HG03025 (cell line): ENCODE measurements around the gene GAB2.
A peak's percentile ranks its signal among the peaks of the same experiment; 100 is the strongest.
"Not testable (repeated sequence)": the region's sequence is repeated elsewhere in the genome, so short reads cannot be mapped to it uniquely, and the experiment has no call there.

Experiments
- ATAC-seq: cut with Tn5 transposase; IDR thresholded peaks from one replicate; pipeline ENCODE4 v1.9.1; 2021; ENCODE audit warnings: mild to moderate bottlenecking, moderate library complexity; ENCODE audit not compliant: unreplicated experiment, low FRiP score

GAB2 gene

DNA sequence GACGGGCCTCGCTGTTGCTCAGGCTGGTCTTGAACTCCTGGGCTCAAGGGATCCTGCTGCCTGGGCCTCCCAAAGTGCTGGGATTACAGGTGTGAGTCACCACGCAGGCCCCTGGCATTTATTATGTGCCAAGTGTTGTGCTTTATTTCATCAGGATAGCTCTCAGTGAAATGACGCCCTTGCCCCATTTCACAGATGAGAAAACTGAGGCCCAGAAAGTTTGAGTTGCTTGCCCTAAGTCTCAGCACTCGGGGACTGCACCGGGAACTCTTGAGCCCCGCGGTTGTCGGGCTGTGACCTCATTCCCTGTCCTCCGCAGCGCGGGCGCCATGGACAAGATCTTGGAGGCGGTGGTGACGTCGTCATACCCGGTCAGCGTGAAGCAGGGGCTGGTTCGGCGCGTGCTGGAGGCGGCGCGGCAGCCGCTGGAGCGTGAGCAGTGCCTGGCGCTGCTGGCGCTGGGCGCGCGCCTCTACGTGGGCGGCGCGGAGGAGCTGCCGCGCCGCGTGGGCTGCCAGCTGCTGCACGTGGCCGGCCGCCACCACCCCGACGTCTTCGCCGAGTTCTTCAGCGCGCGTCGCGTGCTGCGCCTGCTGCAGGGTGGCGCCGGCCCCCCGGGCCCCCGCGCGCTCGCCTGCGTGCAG is 221.6 kb downstream of the GAB2 start:
- no peak for ATAC-seq

DNA sequence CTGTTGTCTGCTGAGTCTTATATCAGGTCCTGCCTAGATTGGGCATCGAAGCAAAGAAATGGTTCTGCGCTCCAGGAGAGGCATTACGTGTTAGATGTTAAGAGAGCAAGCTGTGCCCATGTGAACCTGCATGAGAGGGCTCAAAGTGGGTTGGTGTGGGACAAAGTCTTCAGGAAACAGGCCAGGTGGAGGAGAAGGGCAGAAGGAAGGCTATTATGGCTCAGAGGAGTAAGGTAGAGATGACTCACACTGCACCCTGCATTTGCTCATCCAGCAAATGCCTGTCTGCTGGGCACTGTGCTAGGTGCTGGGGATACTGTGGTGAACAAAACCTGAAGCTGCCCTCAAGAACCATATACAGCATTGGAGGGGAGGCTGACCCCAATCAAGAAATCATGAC is 223.1 kb downstream of the GAB2 start:
- ATAC-seq: no peak

DNA sequence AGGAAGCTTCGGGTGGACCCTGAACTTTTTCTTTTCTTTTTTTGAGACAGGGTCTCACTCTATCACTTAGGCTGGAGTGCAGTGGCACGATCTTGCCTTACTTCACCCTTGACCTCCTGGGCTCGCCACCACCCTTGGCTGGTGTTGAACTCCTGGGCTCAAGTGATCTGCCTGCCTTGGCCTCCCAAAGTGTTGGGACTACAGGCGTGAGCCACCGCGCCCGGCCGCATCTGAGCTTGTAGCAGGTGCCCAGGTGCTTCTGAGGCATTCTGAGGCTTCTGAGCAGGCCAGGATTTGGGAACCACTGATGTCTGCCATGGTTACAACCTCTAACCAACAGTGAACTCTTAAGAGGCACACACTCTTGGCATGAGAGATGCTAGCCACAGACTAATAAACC is 223.8 kb downstream of the GAB2 start:
- ATAC-seq: no peak

DNA sequence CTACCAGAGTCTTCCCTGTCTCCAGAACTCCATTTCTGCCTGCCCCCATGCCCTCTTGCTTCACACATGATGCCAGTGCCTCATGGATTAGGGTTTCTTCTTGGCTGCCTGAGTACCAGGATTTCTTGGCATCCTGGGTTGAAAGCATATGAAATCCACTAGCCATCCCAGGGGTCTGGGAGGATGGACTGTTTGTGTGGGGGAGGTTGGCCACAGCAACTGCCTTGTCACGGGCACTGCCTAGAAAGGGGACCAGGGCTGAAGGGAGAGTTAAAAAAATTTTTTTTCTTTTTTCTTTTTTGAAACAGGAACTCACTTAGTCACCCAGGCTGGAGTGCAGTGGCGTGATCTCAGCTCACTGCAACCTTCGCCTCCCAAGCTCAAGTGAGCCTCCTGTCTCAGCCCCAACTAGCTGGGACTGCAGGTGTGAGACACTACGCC is 224.7 kb downstream of the GAB2 start:
- no peak for ATAC-seq

DNA sequence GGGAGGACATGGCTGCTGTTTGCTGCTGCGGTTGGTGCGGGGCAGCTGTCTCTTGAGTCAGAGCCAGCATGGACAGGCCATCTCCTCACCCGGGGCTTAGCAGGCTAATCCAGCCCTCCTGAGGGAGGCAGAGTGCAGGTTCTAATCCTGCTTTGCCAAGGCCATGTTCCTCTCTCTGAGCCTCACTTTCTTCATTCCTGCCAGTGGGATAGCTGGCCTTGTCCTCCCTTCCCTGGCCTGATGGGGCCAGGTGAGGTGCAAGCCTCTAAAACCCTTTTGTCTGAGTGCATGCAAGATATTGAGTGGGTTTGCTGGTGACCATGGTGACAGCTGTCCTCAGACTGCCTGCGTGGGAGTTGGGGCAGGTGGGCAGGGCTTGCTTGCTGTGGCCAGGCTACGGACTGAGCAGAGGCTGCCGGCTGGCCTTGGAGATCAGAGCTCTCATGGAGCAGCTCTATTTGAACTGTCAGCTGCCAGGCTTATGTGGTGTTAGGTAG is 225.3 kb downstream of the GAB2 start:
- ATAC-seq: no peak

DNA sequence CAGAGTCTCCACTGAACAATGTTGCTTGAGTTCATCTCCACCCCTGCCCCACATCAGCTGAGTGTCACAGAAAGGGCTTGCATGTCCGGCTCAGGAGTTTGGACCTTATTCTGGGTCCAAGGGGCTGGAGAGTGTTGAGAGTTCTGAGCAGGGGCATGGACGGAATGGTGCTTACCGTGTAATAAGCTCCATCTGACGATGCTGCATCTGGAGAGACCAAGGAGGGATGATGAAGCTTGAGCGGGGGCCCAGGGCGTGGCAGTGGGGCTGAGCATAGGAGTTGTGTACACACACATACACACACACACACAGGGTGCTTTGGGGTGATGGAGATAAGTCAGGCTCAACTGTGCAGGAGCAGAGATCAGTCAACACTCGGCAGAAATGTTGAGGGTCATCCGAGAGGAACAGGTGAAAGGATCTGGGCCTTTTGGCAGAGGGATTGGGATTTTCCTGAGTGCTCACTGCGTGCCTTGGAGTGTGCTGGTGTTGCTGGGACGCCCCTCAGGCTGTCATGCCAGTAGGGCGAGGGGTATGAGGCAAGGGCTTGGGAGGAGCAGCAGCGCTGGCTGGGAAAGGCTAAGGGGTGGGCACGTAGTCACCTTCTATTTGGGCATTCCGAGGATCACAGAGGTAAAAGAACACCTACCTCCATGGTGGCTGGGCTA is 226.6 kb downstream of the GAB2 start:
- ATAC-seq: no peak

DNA sequence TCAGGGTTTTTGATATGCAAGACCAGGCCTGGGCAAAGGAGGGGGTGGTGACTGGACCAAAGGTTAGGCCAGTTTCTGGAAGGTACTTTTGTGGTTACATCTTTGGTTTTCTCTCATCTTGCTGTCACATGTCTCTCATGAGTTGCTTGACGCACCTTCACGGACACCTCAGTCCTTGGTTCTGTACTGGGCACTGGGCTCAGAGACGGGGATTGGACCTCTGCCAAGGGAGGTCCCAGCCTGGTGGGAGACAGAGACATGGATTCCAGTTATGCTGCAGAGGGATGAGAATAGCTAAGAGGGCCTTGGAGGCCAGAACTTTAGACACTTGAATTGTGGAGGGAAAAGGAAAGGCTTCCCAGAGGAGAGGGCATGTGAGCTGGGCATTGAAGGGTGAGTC is 227.2 kb downstream of the GAB2 start:
- no peak for ATAC-seq

DNA sequence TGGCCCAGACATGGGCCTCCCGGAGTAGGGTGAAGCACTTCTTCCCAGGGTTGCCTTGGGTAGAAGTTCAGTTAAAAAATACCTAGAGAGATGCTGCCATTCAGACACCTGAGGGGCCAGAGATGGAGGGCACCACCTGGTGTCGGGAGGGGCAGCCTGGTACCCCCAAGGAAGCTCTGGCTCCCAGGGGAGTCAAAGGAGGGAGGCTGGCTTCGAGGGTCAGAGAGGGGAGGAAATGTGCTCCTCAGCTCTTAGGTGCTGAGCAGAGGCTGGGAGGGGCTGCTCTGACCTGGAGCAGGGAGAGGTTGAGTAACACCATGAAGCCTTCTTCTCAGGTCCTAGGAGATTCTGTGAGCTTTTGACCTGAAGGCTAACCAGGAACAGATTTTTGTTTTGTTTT is 227.8 kb downstream of the GAB2 start:
- ATAC-seq: no peak

DNA sequence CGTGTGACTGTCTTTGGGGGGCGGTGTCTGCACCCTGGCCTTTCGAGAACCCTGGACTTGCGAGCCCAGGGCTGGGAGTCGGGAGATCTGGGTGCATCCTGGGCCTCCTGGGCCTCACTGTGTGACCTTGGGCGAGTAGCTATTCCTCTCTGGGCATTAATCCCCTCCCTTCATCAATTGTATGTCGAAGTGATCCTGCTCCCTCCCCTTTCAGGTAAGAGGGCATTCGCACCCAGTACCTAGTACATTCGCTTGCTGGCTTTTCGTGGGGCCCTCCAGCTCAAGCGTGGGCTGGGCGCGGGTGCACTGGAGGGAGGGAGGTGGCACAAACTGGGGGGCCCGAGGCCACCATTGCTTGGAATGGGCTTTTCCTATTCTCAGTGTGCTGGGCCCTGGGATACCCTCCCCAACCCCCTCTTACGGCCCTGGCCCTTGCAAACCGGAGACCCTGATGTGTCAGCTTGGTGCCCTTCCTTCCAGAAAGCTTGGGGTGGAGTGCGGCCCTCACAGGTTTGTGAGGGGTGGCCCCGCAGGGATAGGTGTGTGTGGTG is 228.4 kb downstream of the GAB2 start:
- ATAC-seq: no peak

DNA sequence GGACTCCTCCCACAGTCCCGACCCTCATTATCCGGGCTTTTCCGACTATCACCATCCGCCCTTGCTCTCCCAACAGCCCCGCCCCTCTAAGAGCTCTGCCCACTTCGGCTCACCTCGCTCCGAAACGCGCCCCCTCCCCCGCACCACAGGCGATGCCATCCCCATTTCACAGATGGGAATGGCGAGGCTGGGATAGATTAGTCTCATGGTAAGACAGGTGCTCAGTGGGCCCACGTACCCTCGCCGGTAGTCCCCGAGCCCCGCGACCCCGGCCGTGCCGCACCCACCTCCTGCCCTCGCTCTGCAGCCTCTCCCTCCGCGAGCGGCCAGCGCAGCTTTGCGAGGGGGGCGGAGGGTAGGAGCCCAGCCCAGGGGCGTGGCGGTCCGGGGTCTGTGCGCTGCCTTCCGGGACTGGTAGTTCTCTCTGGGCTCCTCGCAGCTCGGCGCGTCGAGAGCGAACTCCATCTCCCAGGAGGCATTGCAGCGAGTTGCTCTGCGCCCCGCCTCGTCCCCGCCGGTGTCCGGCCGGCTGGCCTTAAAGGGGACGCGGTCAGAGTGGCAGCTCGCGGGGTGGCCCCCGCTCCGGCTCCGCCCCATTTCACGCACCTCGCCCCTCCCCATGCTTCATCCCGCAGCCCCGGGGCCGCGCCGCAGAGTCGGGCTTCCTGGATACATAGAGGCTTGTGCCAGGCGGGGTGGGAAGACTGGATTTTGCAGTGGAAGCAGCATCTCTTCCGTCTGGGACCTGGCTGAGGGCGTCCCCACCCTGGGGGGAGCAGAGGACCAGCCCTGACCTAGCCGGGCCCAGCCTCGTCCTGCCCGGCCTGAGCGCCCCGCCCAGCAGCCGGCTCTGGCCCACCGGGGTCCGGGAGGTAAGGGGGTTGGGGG is 229.1 kb downstream of the GAB2 start, which contains the start of the genes KCTD21 and USP35:
KCTD21 (minus strand) TSS at position 341 of the 888 bp plus-strand sequence. CDS start 14,072 bp downstream, outside the sequence.
USP35 (plus strand) TSS at position 634 of the 888 bp plus-strand sequence. CDS start 7,327 bp downstream, outside the sequence.
- peak; percentile 92 for ATAC-seq

DNA sequence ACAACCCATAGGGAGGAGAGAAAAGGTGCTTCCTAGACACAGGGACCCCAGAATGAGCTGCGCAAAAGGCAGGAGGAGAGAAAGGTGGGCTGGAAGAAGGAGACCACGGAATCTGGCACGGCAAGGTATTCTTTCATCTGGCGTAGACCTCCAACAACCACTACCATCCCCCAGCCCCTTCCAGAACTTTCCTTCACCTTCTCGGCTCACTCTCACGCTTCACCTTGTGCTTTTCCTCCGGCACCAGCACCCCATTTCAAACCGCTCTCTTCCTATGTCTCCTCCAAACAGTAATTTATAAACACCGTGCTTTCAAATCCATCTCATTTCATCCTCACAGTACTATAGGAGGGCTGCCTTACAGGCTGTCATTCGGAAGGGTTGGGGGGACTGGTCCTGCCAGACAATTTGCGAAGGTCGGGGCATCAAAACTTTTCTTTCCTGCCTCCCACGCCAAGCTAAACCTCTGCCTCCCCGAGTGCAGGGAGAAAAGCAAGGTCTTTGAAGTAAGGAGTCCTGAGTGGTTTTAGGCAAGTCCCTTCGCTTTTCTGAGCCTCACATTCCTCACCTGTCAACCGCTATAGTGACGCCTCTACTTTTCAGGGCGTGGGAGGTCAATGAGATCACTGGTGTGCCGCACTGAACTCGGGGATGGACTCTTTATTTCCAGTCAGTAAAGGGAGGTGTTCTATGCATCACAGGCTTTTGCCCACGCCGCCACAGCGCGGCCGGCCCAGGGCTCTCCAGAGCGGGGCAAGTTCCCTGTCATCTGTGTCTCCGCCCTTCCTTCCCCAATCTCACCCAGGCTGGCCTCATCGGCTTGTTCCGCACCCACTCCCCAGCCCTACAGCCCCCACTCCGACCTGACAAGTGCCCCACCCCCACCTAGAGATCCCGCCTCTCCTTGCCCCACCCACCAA is 230.0 kb downstream of the GAB2 start:
- ATAC-seq: peak; percentile 16

DNA sequence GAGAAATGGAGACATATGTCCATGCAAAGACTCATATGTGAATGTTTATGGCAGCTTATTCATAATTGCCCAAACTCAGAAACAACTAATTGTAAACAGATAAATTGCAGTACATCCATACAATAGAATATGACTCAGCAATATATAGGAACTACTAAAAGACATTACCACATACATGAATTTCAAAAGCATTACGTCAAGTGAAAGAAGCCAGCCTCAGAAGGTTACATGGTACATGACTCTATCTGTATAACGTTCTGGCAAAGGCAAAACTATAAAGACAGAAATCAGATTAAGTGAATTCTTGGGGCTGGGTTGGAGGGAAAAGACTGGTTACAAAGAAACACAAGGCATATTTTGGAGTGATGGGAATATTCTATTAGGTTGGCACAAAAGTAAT is 236.4 kb downstream of the GAB2 start:
- ATAC-seq: no peak

DNA sequence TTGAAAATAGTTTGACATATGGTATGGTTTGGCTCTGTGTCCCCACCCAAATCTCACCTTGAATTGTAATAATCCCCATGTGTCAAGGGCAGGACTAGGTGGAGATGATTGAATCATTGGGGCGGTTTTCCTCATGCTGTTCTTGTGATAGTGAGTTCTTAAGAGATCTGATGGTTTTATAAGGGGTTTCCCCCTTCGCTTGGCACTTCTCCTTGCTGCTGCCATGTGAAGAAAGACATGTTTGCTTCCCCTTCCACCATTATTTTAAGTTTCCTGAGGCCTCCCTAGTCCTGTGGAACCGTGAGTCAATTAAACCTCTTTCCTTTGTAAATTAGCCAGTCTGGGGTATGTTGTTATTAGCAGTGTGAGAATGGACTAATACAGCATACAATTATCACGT is 236.9 kb downstream of the GAB2 start:
- ATAC-seq: no peak

DNA sequence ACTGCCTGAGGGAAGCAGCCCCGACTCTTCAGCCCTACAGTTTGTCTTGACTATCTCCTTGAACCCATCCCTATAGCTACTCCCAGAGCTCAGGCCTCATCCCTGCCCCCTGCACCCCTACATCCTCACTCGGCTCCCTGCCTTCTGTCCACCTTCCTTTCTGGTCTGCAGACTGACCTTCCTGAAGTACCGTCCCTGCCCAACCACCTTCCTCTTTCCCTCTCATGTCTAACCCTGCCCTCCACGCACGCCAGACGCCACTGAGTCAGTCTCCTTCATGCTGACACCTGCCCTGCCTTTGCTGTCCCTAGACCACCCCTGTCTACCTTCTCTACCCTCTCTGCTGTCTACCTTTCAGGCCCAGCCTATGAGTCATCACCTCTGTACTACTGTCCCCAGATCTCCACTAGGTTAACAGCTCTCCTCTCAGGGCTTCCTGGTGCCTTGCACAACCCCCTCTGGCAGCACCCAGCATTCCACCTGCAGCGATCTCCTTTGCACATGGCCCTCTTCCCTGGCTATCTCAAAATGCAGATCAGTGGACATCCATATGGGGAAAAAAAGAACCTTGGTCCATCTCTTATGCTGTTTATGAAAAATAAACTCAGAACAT is 238.1 kb downstream of the GAB2 start:
- ATAC-seq: no peak

DNA sequence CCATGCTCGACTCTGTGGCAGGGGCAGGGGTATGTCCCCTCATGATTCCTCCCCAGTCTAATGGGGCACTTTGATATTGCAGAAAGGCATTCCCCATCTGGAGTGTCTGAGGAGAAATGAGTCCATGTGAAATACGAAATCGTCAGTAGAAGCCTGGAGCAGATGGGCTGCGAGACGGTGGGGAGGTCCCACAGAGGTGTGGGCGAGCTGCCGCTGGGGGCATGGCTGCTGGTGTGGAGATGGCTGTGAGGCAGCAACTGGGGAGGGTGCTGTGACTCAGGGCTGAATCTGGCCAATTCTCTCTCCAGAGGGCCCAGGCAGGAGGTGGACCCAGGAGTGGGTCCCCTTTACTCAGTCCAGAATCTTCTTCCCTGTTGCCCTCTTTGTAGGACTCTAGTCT is 240.4 kb downstream of the GAB2 start:
- ATAC-seq: no peak

DNA sequence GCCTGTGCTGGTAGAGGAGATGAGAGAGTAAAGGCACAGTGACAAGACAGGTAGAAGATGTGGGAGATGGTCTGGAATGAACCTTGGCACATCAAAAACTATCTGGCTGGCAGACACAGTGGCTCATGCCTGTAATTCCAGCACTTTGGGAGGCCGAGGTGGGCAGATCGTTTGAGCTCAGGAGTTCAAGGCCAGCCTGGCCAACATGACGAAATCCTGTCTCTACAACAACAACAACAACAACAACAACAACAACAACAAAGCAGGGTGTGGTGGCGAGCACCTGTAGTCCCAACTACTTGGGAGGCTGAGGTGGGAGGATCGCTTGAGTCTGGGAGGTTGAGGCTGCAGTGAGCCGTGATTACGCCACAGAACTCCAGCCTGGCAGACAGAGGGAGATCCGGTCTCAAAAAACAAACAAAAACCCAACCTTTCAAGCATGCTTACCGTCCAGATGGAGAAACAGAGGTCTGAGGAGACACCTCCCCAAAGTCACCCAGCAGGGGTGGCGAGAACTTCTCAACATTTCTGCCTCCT is 240.9 kb downstream of the GAB2 start:
- no peak for ATAC-seq

DNA sequence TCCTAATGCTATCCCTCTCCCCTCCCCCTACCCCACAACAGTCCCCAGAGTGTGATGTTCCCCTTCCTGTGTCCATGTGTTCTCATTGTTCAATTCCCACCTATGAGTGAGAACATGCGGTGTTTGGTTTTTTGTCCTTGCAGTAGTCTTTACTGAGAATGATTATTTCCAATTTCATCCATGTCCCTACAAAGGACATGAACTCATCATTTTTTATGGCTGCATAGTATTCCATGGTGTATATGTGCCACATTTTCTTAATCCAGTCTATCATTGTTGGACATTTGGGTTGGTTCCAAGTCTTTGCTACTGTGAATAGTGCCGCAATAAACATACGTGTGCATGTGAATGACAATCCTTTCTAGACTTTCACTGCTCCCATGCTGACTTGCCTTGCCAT is 241.8 kb downstream of the GAB2 start:
- not testable (repeated sequence) for ATAC-seq

DNA sequence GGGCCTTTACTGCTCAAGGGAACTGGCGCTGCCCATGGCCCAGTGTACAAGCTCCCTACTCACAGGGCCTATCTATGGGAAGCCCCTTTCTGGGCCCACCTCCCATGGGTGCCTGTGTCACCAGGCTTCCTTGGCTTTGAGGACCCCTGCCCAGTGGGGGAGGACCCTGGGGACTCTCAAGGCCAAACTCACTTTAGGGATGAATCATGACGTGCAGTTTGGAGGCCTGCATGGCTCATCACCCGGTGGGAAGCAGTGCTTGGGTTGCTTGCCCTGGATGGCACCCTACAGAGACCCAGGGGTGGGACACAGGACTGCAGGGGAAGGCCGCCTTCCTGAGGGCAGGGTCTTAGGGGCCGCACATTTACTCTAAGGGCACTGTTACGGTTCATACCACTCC is 245.7 kb downstream of the GAB2 start:
- no peak for ATAC-seq
